OCI-LY1 (cell line): ENCODE measurements around the gene UCMA.

ENCODE experiments used
- CTCF ChIP-seq: fragments of 200-600 bp; sonication (generic), shearing (Covaris generic); IDR thresholded peaks from 2 replicates; pipeline ENCODE4 v1.5.1; 2017; ENCODE audit warnings: mild to moderate bottlenecking, antibody characterized with exemption, low read length, moderate library complexity, mixed read lengths
- EZH2 ChIP-seq: fragments of 200-600 bp; sonication (generic), shearing (Covaris generic); IDR thresholded peaks from 2 replicates; pipeline ENCODE4 v1.8.0; 2017; ENCODE audit warnings: borderline replicate concordance, mixed run types, mild to moderate bottlenecking, antibody characterized with exemption, low read length, moderate library complexity, mixed read lengths

- no peak for TF ChIP-seq CTCF
- no peak for TF ChIP-seq EZH2
Observed at GRCh38 chr10:13173616-13174015, 60.6 kb downstream of the UCMA start.
